Measurements from ENCODE around the gene GLRX5.

Gene GLRX5

GRCh38 chr14:95537298-95538089 lies 2.6 kb downstream of the GLRX5 start:
- DNase-seq = no peak

GRCh38 chr14:95538801-95539509 lies 4.1 kb downstream of the GLRX5 start:
- DNase-seq = no peak

- DNase-seq = no peak
These were observed 5.5 kb downstream of the GLRX5 start for GRCh38 chr14:95540236-95540855.

GRCh38 chr14:95541346-95541745 lies 6.5 kb downstream of the GLRX5 start:
- DNase-seq = no peak

GRCh38 chr14:95541932-95542930 lies 7.4 kb downstream of the GLRX5 start:
- no peak for DNase-seq

GRCh38 chr14:95543021-95543420 lies 8.2 kb downstream of the GLRX5 start:
- no peak for DNase-seq

GRCh38 chr14:95544588-95544987 lies 9.7 kb downstream of the GLRX5 start:
- DNase-seq = no peak

DNA sequence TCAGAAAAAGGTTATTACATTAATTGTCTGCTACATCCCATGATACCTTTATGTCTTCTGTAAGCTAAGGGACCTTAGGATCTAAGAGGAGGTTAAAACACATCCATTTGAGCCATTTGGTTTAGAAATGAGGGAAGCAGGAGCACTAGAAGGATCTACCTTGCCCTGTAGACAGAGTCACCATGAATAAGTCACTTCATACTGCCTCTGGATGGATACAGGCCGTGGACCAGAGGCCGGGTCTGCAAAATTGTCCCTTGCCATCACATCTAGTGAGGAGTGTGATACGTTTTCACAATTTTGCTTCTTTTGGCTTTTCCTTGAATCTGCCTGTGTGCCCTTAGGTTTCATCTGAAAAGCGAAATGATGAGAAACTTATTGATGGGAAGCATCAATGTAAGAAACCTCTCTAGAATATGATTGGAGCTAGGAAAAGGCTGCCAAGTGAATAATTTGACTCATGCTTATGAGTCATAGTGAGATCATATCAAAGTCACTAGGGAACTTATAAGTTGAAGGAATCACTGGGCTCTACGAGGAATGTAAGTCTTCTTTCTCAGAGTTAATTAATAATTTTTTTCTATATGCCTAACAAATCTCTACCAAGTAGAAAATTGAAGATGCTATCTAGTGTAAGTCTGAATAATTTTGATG lies 10.8 kb downstream of the GLRX5 start:
- DNase-seq = no peak

DNA sequence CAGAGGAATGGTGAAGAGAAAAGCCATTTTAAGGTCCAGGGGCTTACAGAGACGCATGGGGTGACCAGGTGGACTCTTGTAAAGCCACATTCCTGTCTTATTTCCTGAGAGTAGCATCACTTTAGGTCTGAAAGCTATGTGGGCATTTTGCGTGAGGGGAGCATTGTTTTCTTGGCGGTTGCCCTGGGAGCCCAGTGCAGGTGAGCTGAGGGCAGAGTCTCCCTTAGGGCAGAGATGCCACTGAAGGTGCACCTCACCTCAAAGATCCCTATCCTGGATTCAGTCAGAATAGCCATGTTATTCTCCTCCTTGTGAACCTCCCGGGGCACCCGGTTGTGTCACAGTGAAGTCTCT lies 12.4 kb downstream of the GLRX5 start:
- DNase-seq = no peak

- DNase-seq = no peak
These were observed 12.9 kb downstream of the GLRX5 start for GRCh38 chr14:95547626-95548327.

GRCh38 chr14:95548328-95548929 lies 13.6 kb downstream of the GLRX5 start:
- no peak for DNase-seq

DNA sequence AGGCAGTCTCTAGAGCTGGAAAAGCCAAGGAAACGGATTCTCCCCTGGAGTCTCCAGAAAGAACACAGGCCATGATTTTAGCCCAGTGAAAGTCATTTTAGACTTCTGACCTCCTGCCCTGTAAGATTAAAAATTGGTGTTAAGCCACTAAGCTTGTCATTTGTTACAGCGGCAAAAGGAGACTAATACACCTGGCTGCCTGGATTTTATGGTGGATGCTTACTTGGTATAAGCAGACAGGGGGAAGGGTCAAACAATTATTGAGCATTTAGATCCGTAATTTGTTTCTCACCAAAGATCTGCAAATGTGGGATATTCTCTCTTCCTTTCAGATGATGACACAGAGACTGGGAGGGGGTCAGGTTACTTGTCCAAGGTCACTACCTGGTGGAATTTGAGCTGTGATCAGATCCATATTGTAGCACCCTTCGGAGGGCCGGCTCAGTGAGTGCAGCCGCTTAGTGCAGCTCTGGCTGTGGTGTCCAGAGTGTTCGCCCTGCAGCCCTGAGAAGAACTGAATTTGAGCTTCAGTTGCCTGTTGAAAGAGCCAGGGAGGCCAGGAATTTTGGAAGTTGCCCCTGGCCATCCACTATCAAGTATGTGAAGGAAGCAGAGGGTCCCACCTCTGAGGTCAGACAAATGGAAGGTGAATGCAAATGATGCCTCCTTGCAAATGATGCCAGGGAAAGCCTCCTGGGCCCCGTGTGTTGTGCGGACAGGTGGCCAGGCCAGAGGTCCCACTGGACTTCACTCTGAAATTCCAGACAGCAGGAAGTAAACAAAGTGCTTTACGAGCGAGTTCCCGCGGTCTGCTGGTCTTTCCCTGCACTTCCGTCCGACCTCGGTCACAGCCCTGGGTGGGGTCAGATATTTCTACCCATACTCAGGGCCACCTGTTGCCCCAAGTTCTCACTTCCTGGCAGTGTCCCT lies 15.1 kb downstream of the GLRX5 start:
- DNase-seq = no peak

DNA sequence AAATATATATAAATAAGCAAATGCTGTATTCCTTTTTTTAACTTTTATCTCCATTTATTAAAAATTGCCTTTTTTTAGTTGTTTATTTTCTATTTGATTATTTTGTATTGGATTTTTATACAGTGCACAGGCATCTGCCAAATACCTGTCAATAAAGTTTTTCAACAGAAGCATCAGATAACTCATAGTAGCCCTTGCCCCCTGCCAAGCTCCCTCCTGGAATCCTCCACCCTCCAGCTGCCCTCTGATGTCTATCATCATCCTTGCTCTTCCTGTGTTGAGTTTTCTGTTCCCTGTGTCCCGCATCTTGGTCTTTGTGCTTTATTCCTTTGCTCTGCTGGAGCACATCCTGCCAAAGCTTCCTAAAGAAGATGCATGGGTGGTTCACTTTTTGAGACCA lies 16.6 kb downstream of the GLRX5 start:
- DNase-seq = no peak

DNA sequence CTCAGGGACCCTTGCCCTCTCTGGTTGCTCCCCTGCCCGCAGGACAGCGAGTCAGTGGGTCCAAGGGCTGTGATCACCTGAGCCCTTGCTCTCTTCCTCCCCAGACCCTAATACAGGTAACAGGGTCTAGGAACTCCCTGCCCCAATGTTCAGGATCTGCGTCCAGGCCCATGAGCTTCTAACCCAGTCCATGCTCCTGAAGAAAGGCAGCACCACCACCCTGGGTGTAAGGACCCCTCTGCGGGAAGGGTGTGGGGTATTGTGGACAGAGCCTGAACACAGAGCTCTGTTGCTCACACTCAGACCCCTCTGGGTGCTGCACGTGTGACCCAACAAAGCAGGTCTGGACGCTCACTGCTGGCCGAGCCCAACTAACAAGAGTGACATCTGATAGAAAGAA lies 18.3 kb downstream of the GLRX5 start:
- no peak for DNase-seq

- DNase-seq = no peak
These were observed 20.2 kb downstream of the GLRX5 start for GRCh38 chr14:95555053-95555452.

- DNase-seq = no peak
These were observed 22.4 kb downstream of the GLRX5 start for GRCh38 chr14:95557291-95557690.

- DNase-seq = no peak
These were observed 23.0 kb downstream of the GLRX5 start for GRCh38 chr14:95557832-95558231.

DNA sequence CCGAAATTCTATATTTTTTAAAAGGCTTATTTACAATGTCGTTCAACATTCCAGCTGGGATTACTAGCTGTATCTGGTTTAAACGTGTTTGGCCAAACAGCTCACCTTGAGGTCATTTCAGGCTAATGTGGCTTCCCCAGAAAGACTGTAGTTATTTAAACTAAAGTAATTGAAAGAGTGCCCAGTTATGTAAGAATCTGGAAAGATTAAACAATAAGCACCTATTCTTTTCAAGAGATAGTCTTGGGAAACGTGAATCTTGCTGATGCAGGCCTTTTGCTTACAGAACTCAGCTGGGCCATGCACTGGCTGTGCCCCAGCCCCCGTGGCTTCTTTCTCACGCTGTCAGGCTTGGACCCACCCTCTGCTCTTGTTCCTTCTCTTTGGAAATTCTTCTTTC lies 24.4 kb downstream of the GLRX5 start:
- DNase-seq = no peak

DNA sequence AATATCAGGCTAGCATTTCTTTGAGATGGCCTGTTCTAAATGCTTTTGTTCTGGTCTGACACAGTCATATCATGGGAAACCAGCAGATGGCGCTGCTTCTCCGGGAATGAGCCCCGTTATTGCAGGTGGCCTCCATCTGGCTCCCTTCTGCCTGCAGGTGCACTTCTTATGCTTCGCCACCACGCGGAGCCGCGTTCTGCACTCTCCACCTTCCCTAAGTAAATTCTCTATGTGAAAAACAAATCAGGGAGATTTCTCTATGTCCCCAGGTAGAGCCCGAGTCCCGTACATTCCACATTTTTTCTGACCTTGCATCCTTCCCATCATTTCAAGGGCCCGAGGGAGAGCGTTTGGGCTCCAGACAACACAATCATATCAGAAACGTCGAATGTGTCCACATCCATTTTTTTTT lies 26.2 kb downstream of the GLRX5 start:
- peak; percentile 87 for DNase-seq

Data from NCI-H774 (cell line).